ENCODE measurements around the gene PIGT.

DNA sequence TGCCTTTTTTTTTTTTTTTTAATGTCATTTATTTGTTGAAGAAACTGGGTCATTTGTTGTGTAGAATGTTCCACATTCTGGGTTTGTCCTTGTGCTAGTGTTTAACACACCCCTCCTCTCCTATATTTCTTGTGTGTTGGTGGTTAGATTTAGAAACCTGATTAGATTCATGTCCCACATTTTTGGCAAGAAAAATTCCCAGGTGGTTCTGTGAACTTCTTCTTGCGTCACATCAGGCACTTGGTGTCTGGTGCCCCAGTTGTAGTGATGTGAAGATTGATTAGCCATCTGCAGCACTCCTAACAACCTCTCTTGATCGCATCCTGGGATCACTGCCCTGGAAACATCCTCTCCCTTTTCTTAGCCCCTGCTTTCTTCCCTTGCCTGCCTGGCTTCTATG is 7.8 kb downstream of the PIGT start:
- TF ChIP-seq CTCF (conservative IDR thresholded peaks at IDR 0.05; ENCODE audit: low read depth, low read length) (no peak), CEBPB (IDR thresholded peaks at IDR 0.05; ENCODE audit: low read depth, low read length) (no peak)

Data from IMR-90 (cell line).